ENCODE results near the gene ITSN2.

The ITSN2 gene

GRCh38 chr2:24262421-24262970 is 97.8 kb downstream of the ITSN2 start:
- no peak overlapping the region for H3K4me2 ChIP-seq
- no peak for TF ChIP-seq Cebpa-rat (IDR thresholded peaks at IDR 0.05)
- H3K4me1 ChIP-seq, result no peaks in the 10 kb centered on the region
- no peaks in the 10 kb centered on the region for H3K27me3 ChIP-seq
- no peak overlapping the region for H3K9ac ChIP-seq
- H3K36me3 ChIP-seq, result peaks cover 67% of the 10 kb centered on the region
- H3K4me3 ChIP-seq, result no peak overlapping the region
- H3K9me3 ChIP-seq, result no peaks in the 10 kb centered on the region
- no peak overlapping the region for H3K27ac ChIP-seq
- H4K20me1 ChIP-seq, result no peaks in the 10 kb centered on the region

DNA sequence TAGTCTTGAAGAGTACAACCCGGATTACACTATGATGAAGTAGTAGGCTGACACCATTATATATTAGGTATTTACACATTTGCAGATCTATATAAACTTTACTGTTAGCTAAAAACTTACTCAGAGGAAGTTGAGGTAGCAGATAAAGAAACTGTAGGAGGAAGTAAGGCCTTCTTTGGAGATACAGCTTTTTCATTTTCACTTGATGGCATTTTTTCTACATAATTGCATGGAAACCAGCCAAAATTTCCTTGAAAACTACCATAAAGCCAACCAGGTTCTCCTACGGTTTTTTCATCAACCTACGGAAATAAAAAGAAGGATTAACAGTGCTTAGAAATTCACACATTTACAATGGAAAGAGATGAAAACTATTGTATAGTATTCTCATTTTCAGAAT is 98.9 kb downstream of the ITSN2 start:
- H3K36me3 ChIP-seq, result peaks cover 66% of the 10 kb centered on the region
- no peak overlapping the region for H3K4me2 ChIP-seq
- no peaks in the 10 kb centered on the region for H3K4me1 ChIP-seq
- H3K9me3 ChIP-seq, result no peaks in the 10 kb centered on the region
- H3K27me3 ChIP-seq, result no peaks in the 10 kb centered on the region
- TF ChIP-seq Cebpa-rat (IDR thresholded peaks at IDR 0.05), result no peak
- no peak overlapping the region for H3K4me3 ChIP-seq
- no peaks in the 10 kb centered on the region for H4K20me1 ChIP-seq
- no peak overlapping the region for H3K27ac ChIP-seq
- no peak overlapping the region for H3K9ac ChIP-seq

GRCh38 chr2:24259316-24259715 is 101.0 kb downstream of the ITSN2 start:
- TF ChIP-seq Cebpa-rat (IDR thresholded peaks at IDR 0.05), result no peak
- H3K9me3 ChIP-seq, result no peaks in the 10 kb centered on the region
- H3K9ac ChIP-seq, result no peak overlapping the region
- H3K4me2 ChIP-seq, result no peak overlapping the region
- H3K4me3 ChIP-seq, result no peak overlapping the region
- H3K27me3 ChIP-seq, result no peaks in the 10 kb centered on the region
- no peaks in the 10 kb centered on the region for H3K4me1 ChIP-seq
- H3K27ac ChIP-seq, result no peak overlapping the region
- H3K36me3 ChIP-seq, result peaks cover 69% of the 10 kb centered on the region
- H4K20me1 ChIP-seq, result no peaks in the 10 kb centered on the region

DNA sequence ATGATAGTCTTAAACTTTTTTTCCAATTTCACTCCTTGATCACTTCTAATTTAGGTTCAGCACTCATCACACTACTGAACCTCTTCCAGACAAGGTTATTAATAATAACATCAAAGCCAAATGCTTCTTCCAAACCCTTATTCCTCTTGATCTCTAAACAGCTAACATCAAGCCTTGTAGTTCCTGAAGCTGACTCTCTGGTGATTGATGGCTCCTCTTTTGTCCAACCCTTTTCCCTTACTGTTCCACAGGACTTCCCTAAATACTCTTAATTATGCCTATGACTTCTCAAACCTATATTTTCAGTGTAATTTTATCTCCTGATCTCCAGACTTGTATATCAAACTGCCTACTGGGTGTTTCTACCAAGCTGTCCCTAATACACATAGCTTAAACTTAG is 101.6 kb downstream of the ITSN2 start:
- Histone ChIP-seq H3K9me3 (no peaks in the 10 kb centered on the region), H3K27me3 (no peaks in the 10 kb centered on the region), H4K20me1 (no peaks in the 10 kb centered on the region), H3K9ac (no peak overlapping the region), H3K36me3 (peaks cover 68% of the 10 kb centered on the region), H3K4me1 (no peaks in the 10 kb centered on the region), H3K4me2 (no peak overlapping the region), H3K4me3 (no peak overlapping the region), H3K27ac (no peak overlapping the region)
- no peak for TF ChIP-seq Cebpa-rat (IDR thresholded peaks at IDR 0.05)

DNA sequence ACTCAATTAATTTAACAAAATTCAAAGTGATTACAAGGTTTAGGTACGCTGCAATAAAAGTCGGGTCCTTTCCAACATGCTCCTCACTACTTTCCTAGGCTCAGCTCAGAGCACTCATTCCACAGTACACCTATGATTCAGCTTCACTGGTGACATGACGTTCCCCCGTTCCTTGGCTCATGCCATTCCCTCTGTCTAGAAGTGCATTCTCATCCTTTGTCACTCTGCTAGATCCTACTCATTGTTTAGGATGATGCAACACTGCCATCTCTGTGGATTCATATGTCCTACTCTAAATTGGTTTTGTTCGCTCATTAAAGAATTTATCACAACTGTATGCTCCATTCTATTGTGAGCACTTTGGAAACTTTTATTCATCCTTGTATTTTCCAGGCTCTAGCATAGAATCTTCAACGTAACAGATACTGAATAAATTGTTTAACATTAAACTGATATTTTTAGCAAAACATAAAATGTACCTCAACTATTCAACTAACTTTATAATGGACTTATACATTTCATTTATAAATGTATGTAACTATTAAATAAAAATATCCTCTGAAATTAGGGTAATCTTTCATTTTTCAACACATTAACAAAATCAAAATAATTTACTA is 106.9 kb downstream of the ITSN2 start:
- Histone ChIP-seq H3K27me3 (no peaks in the 10 kb centered on the region), H3K4me1 (no peaks in the 10 kb centered on the region), H3K9me3 (no peaks in the 10 kb centered on the region), H3K9ac (no peak overlapping the region), H3K36me3 (peaks cover 80% of the 10 kb centered on the region), H3K4me2 (no peak overlapping the region), H4K20me1 (no peaks in the 10 kb centered on the region), H3K4me3 (no peak overlapping the region), H3K27ac (no peak overlapping the region)
- TF ChIP-seq Cebpa-rat (IDR thresholded peaks at IDR 0.05), result no peak

DNA sequence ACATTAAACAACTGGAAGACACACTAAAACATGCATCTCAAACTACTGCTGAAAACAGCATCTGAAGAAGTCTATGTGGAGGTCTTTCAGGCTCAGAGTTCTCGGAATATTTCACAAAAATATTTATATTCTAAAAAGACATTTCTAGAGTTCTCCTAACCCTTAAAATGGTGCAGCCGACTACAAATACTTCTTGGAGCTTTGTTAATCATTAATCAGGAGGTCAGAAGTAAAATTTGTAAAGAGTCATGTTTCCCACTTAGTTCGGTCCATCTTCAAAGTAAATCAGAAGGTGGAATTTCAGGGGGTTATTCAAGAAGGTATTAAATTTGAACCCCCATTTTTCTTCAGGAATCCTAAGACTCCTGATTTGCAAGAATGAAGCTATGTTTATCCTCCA is 112.7 kb downstream of the ITSN2 start:
- H3K4me3 ChIP-seq, result no peak overlapping the region
- no peak overlapping the region for H3K27ac ChIP-seq
- no peaks in the 10 kb centered on the region for H3K4me1 ChIP-seq
- H4K20me1 ChIP-seq, result no peaks in the 10 kb centered on the region
- peaks cover 80% of the 10 kb centered on the region for H3K36me3 ChIP-seq
- H3K9me3 ChIP-seq, result no peaks in the 10 kb centered on the region
- H3K9ac ChIP-seq, result no peak overlapping the region
- TF ChIP-seq Cebpa-rat (IDR thresholded peaks at IDR 0.05), result no peak
- no peak overlapping the region for H3K4me2 ChIP-seq
- H3K27me3 ChIP-seq, result no peaks in the 10 kb centered on the region

GRCh38 chr2:24247164-24247563 is 113.2 kb downstream of the ITSN2 start:
- TF ChIP-seq Cebpa-rat (IDR thresholded peaks at IDR 0.05), result no peak
- H3K9me3 ChIP-seq, result no peaks in the 10 kb centered on the region
- no peaks in the 10 kb centered on the region for H3K27me3 ChIP-seq
- no peaks in the 10 kb centered on the region for H4K20me1 ChIP-seq
- H3K9ac ChIP-seq, result no peak overlapping the region
- H3K4me1 ChIP-seq, result no peaks in the 10 kb centered on the region
- no peak overlapping the region for H3K4me3 ChIP-seq
- no peak overlapping the region for H3K27ac ChIP-seq
- H3K4me2 ChIP-seq, result no peak overlapping the region
- H3K36me3 ChIP-seq, result peaks cover 78% of the 10 kb centered on the region

GRCh38 chr2:24245986-24246776 is 114.2 kb downstream of the ITSN2 start:
- H3K27me3 ChIP-seq, result no peaks in the 10 kb centered on the region

DNA sequence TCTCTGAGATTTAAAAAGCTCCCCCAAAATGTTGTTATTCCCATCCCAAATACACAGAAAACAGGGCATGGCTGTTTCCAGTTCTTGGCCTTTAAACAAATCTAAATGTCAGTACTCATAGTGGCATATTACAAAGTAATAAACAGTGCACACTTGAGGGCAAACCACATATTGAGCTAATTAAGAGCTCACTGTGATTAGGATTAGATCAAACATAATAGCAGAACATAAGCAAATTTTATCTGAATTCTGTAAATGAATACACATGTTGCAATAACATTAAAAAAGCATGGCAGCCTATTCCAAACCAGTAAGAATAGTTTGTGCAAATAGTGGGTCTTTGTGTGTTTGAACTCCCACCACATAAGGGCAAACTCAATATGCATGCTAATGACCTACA is 118.8 kb downstream of the ITSN2 start:
- Histone ChIP-seq H3K36me3 (peaks cover 48% of the 10 kb centered on the region), H3K4me2 (no peak overlapping the region), H3K4me1 (no peaks in the 10 kb centered on the region), H3K4me3 (no peak overlapping the region), H3K9me3 (no peaks in the 10 kb centered on the region), H3K27ac (no peak overlapping the region), H4K20me1 (no peaks in the 10 kb centered on the region), H3K9ac (no peak overlapping the region), H3K27me3 (no peaks in the 10 kb centered on the region)
- no peak for TF ChIP-seq Cebpa-rat (IDR thresholded peaks at IDR 0.05)

More at GRCh38 chr2:24245986-24246776, 114.2 kb downstream of the ITSN2 start:
- no peak for TF ChIP-seq Cebpa-rat (IDR thresholded peaks at IDR 0.05)
- Histone ChIP-seq H3K4me3 (no peak overlapping the region), H3K27ac (no peak overlapping the region), H3K9ac (no peak overlapping the region), H3K4me2 (no peak overlapping the region), H3K9me3 (no peaks in the 10 kb centered on the region), H4K20me1 (no peaks in the 10 kb centered on the region), H3K4me1 (no peaks in the 10 kb centered on the region), H3K36me3 (peaks cover 76% of the 10 kb centered on the region)

GRCh38 chr2:24239553-24239952 is 120.8 kb downstream of the ITSN2 start:
- Histone ChIP-seq H3K9ac (no peak overlapping the region), H3K4me2 (no peak overlapping the region), H3K4me3 (no peak overlapping the region), H3K36me3 (peaks cover 30% of the 10 kb centered on the region), H3K4me1 (no peaks in the 10 kb centered on the region), H3K27ac (no peak overlapping the region), H3K27me3 (no peaks in the 10 kb centered on the region), H4K20me1 (no peaks in the 10 kb centered on the region), H3K9me3 (no peaks in the 10 kb centered on the region)
- TF ChIP-seq Cebpa-rat (IDR thresholded peaks at IDR 0.05), result no peak
